ENCODE results near the gene MEOX1. TPM values are rescaled to one million over a fixed set of nuclear protein-coding genes. Genes with fewer than 3 reads are reported as not detected.

Gene MEOX1
- total and polyA plus RNA-seq, 2 of the 13 experiments (the other 11 are each of a cell fraction or from before 2014, with no cell fraction given) = not detected

DNA sequence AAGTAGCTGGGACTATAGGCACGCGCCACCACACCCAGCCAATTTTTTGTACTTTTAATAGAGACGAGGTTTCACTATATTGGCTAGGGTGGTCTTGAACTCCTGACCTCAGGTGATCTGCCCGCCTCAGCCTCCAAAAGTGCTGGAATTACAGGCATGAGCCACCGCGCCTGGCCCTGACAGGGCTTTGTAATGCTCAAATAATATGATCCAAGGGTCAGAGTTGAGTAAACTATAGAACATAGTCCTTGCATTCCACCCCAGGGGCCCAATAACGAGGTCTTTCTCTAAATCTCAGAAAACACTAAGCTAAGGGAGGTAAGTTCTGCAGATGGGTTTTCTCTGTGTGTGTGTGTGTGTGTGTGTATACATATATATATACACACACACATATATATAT is 5.8 kb upstream of the MEOX1 start (continued):
- TF ChIP-seq NFATC3 (CRISPR knock-in tag; IDR thresholded peaks at IDR 0.05) = no peak
- TF ChIP-seq, protein P1, sequence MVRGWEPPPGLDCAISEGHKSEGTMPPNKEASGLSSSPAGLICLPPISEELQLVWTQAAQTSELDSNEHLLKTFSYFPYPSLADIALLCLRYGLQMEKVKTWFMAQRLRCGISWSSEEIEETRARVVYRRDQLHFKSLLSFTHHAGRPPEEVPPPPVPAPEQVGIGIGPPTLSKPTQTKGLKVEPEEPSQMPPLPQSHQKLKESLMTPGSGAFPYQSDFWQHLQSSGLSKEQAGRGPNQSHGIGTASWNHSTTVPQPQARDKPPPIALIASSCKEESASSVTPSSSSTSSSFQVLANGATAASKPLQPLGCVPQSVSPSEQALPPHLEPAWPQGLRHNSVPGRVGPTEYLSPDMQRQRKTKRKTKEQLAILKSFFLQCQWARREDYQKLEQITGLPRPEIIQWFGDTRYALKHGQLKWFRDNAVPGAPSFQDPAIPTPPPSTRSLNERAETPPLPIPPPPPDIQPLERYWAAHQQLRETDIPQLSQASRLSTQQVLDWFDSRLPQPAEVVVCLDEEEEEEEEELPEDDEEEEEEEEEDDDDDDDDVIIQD (CRISPR knock-in tag; IDR thresholded peaks at IDR 0.05; ENCODE audit: low read depth) = peak; percentile 36; the same call in 1 of the 2 replicates
- peak; percentile 5; the same call in 1 of the 2 replicates for TF ChIP-seq ZFY (CRISPR knock-in tag; IDR thresholded peaks at IDR 0.05)
- TF ChIP-seq ZNF615 (CRISPR knock-in tag; IDR thresholded peaks at IDR 0.05; ENCODE audit: borderline replicate concordance) = no peak
- 0 out of 2 replicates have a peak, but pooled peaks have one; percentile 59 for TF ChIP-seq HHEX (CRISPR knock-in tag; IDR thresholded peaks at IDR 0.05)
- no peak for TF ChIP-seq SMC3 (IDR thresholded peaks at IDR 0.05; ENCODE audit: low read length)
- TF ChIP-seq, protein P2, sequence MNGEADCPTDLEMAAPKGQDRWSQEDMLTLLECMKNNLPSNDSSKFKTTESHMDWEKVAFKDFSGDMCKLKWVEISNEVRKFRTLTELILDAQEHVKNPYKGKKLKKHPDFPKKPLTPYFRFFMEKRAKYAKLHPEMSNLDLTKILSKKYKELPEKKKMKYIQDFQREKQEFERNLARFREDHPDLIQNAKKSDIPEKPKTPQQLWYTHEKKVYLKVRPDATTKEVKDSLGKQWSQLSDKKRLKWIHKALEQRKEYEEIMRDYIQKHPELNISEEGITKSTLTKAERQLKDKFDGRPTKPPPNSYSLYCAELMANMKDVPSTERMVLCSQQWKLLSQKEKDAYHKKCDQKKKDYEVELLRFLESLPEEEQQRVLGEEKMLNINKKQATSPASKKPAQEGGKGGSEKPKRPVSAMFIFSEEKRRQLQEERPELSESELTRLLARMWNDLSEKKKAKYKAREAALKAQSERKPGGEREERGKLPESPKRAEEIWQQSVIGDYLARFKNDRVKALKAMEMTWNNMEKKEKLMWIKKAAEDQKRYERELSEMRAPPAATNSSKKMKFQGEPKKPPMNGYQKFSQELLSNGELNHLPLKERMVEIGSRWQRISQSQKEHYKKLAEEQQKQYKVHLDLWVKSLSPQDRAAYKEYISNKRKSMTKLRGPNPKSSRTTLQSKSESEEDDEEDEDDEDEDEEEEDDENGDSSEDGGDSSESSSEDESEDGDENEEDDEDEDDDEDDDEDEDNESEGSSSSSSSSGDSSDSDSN (CRISPR knock-in tag; IDR thresholded peaks at IDR 0.05) = peak; percentile 36; the same call in 1 of the 2 replicates
- TF ChIP-seq ZNF709 (CRISPR knock-in tag; IDR thresholded peaks at IDR 0.05) = no peak
- TF ChIP-seq ZNF260 (CRISPR knock-in tag; IDR thresholded peaks at IDR 0.05; ENCODE audit: borderline replicate concordance, low read depth) = no peak
- TF ChIP-seq SALL1 (CRISPR knock-in tag; IDR thresholded peaks at IDR 0.05) = peak; percentile 97
- no peak for TF ChIP-seq KLF15 (CRISPR knock-in tag; IDR thresholded peaks at IDR 0.05; ENCODE audit: borderline replicate concordance)
- peak; percentile 49; the same call in 1 of the 2 replicates for TF ChIP-seq MIER3 (CRISPR knock-in tag; IDR thresholded peaks at IDR 0.05; ENCODE audit: borderline replicate concordance)
- TF ChIP-seq SIN3A (IDR thresholded peaks at IDR 0.05; ENCODE audit: borderline replicate concordance, low read depth, low read length) = no peak
- TF ChIP-seq, protein P3, sequence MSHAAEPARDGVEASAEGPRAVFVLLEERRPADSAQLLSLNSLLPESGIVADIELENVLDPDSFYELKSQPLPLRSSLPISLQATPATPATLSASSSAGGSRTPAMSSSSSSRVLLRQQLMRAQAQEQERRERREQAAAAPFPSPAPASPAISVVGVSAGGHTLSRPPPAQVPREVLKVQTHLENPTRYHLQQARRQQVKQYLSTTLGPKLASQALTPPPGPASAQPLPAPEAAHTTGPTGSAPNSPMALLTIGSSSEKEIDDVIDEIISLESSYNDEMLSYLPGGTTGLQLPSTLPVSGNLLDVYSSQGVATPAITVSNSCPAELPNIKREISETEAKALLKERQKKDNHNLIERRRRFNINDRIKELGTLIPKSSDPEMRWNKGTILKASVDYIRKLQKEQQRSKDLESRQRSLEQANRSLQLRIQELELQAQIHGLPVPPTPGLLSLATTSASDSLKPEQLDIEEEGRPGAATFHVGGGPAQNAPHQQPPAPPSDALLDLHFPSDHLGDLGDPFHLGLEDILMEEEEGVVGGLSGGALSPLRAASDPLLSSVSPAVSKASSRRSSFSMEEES (CRISPR knock-in tag; IDR thresholded peaks at IDR 0.05) = peak; percentile 21; the same call in 1 of the 2 replicates
- TF ChIP-seq ZNF792 (CRISPR knock-in tag; IDR thresholded peaks at IDR 0.05) = no peak
- no peak for TF ChIP-seq KMT2B (CRISPR knock-in tag; IDR thresholded peaks at IDR 0.05)
- peak; percentile 88; the same call in 1 of the 2 replicates for TF ChIP-seq RXRA (CRISPR knock-in tag; IDR thresholded peaks at IDR 0.05)
- TF ChIP-seq MAF1 (CRISPR knock-in tag; IDR thresholded peaks at IDR 0.05; ENCODE audit: borderline replicate concordance) = no peak
- TF ChIP-seq FOSL1 (CRISPR knock-in tag; IDR thresholded peaks at IDR 0.05; ENCODE audit: borderline replicate concordance) = no peak
- peak; percentile 62; the same call in 1 of the 2 replicates for TF ChIP-seq TCF7 (IDR thresholded peaks at IDR 0.05; ENCODE audit: low read depth)
- 0 out of 2 replicates have a peak, but pooled peaks have one; percentile 25 for TF ChIP-seq MEIS1 (CRISPR knock-in tag; IDR thresholded peaks at IDR 0.05; ENCODE audit: borderline replicate concordance)
- no peak for TF ChIP-seq ZNF30 (CRISPR knock-in tag; IDR thresholded peaks at IDR 0.05)
- no peak for TF ChIP-seq PTBP1 (IDR thresholded peaks at IDR 0.05; ENCODE audit: low read depth, low read length, poor library complexity, severe bottlenecking)
- TF ChIP-seq, protein P4, sequence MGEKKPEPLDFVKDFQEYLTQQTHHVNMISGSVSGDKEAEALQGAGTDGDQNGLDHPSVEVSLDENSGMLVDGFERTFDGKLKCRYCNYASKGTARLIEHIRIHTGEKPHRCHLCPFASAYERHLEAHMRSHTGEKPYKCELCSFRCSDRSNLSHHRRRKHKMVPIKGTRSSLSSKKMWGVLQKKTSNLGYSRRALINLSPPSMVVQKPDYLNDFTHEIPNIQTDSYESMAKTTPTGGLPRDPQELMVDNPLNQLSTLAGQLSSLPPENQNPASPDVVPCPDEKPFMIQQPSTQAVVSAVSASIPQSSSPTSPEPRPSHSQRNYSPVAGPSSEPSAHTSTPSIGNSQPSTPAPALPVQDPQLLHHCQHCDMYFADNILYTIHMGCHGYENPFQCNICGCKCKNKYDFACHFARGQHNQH (CRISPR knock-in tag; IDR thresholded peaks at IDR 0.05) = peak; percentile 62
- TF ChIP-seq ADNP (CRISPR knock-in tag; IDR thresholded peaks at IDR 0.05) = peak; percentile 97
- TF ChIP-seq FOXA3 (CRISPR knock-in tag; IDR thresholded peaks at IDR 0.05) = peak; percentile 66
- peak; percentile 44; the same call in 1 of the 2 replicates for TF ChIP-seq FOSL2 (CRISPR knock-in tag; IDR thresholded peaks at IDR 0.05)
